ENCODE measurements around the gene WDR72.

WDR72 gene

DNA sequence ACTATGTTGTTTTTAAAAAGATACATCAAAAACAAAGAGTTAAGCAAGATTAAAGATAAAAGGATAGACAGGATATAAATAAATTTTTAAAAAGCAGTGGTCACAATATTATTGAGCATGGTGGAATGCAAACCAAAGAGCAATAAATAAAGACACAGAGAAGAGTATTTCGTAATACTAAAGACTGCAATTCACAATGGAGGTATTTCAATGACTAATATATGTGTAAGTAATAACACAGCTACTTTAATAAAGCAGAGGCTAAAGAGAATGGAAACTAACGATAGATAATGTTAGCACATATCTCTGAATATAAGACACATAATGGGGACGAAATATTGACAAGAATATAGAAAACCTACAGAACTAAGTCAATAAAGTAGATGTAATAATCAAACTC is 219.6 kb downstream of the WDR72 start:
- no peak for DNase-seq (ENCODE audit: low read depth)
- no peak for TF ChIP-seq CTCF (conservative IDR thresholded peaks at IDR 0.05; ENCODE audit: low read depth, low read length)
- H3K4me3 ChIP-seq (ENCODE audit: low read depth, low read length) = no peak overlapping the region

DNA sequence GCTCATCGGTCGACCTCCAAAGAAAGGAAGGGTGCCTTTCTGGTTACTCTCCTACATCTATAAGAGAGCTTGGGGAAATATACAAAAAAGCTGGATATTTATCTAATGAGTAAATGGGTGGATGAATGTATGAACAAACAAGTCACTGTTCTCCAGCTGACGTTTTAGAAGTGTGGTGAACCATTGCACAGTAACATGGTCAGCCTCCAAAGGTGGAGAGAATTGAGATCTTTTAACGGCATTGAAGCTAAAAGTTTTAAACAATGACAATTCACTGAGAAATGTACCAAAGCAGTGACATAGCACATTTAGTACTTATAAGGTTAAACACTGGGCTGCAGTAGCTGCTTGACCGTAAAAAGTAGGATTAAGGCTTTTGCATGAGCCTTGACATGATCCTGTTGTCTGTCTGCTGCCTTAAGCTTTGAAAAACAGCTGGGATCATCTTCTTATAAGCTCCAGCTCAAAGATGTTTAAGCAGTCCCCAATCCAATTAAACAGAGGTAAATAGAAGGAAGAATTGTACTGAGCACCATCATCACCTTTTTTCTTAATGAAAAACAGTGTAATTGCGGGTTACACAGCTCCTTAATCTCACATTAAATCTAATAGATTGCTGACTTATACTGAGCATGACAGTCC is 222.9 kb downstream of the WDR72 start:
- TF ChIP-seq CTCF (conservative IDR thresholded peaks at IDR 0.05; ENCODE audit: low read depth, low read length) = no peak
- no peak overlapping the region for H3K4me3 ChIP-seq (ENCODE audit: low read depth, low read length)
- no peak for DNase-seq (ENCODE audit: low read depth)

DNA sequence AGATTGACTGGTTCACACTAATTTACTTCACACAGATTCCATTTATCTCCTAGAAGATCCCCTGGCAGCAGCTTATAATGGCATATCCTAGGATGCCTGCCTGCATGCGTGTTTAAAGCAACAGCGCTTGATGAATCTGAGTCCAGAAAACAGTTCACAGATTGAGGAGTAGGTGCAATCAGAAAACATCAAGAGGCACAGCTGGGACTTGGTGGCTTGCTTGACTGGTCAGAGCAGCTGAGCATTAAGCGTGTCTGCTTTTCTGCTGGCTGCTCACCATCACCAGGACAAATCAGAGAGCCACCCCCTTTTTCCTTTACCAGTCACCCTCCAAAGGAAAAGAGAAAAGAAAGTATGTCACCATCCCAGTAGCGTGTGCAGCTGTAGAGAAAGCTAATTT is 223.6 kb downstream of the WDR72 start:
- TF ChIP-seq CTCF (conservative IDR thresholded peaks at IDR 0.05; ENCODE audit: low read depth, low read length) = no peak
- no peak for DNase-seq (ENCODE audit: low read depth)
- H3K4me3 ChIP-seq (ENCODE audit: low read depth, low read length) = no peak overlapping the region

- DNase-seq (ENCODE audit: low read depth) = no peak
- TF ChIP-seq CTCF (conservative IDR thresholded peaks at IDR 0.05; ENCODE audit: low read depth, low read length) = no peak
These were observed 225.2 kb downstream of the WDR72 start for GRCh38 chr15:53534105-53534839.

GRCh38 chr15:53530761-53531160 is 228.7 kb downstream of the WDR72 start:
- H3K4me3 ChIP-seq (ENCODE audit: low read depth, low read length) = no peak overlapping the region
- no peak for DNase-seq (ENCODE audit: low read depth)
- no peak for TF ChIP-seq CTCF (conservative IDR thresholded peaks at IDR 0.05; ENCODE audit: low read depth, low read length)

More at GRCh38 chr15:53534105-53534839, 225.2 kb downstream of the WDR72 start:
- H3K4me3 ChIP-seq (ENCODE audit: low read depth, low read length) = no peak overlapping the region

DNA sequence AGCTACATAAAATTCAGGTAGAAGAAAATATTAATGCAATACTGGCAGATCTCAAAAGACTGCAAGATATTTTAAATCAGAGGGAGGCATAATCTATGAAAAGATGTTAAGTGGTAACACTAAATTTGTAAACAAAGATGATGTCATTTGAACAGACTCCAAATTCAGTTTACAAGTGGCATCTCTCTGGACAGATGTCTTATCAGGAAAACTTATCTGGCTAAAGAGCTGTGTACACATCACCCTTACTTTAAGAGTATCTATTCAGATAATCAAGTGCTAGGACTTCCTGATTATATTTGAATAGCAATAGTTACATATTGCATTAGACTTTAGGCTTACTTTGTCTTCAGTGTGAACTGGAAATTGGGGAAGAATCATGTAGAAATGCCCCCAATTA is 231.5 kb downstream of the WDR72 start:
- H3K4me3 ChIP-seq (ENCODE audit: low read depth, low read length) = no peak overlapping the region
- TF ChIP-seq CTCF (conservative IDR thresholded peaks at IDR 0.05; ENCODE audit: low read depth, low read length) = no peak
- DNase-seq (ENCODE audit: low read depth) = no peak

DNA sequence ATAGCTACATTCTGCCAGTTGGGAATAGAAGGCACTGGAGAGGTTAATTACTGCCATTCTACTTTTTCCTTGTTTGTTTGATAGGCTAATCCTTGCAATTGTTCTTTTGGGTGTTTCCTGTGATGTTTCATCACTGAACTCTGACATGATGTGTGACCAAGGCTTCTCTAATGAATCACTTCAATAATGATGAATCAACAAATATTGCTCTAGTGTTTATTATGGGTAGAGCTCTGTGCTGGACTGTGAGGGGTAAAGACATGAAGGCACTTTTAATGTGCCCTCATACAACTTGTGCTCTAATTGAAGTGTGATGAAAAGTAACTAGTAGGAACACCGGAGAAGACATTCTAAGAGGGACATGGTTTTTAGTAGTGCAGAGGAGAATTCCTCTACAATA is 233.6 kb downstream of the WDR72 start:
- no peak for TF ChIP-seq CTCF (conservative IDR thresholded peaks at IDR 0.05; ENCODE audit: low read depth, low read length)
- no peak overlapping the region for H3K4me3 ChIP-seq (ENCODE audit: low read depth, low read length)
- DNase-seq (ENCODE audit: low read depth) = no peak

Measured in choroid plexus epithelial cell (primary cell).